GM21717 (cell line): ENCODE measurements around the gene GSS.
"Not testable (repeated sequence)": the region's sequence is repeated elsewhere in the genome, so short reads cannot be mapped to it uniquely, and the experiment has no call there.

Source experiments
- ATAC-seq: cut with Tn5 transposase; IDR thresholded peaks from one replicate; pipeline ENCODE4 v1.9.1; 2021; ENCODE audit warnings: mild to moderate bottlenecking, moderate library complexity; ENCODE audit not compliant: unreplicated experiment

The GSS gene

GRCh38 chr20:34915131-34915530 is 40.5 kb downstream of the GSS start:
- no peak for ATAC-seq

GRCh38 chr20:34907616-34908469 is 47.8 kb downstream of the GSS start:
- ATAC-seq: no peak

- no peak for ATAC-seq
Measured at GRCh38 chr20:34904202-34904621, 51.4 kb downstream of the GSS start.

- ATAC-seq: not testable (repeated sequence)
Measured at GRCh38 chr20:34898731-34899130, 56.9 kb downstream of the GSS start.

GRCh38 chr20:34898129-34898528 is 57.5 kb downstream of the GSS start:
- not testable (repeated sequence) for ATAC-seq

GRCh38 chr20:34896086-34896621 is 59.5 kb downstream of the GSS start:
- ATAC-seq: no peak

- no peak for ATAC-seq
Measured at GRCh38 chr20:34895465-34895864, 60.1 kb downstream of the GSS start.

- no peak for ATAC-seq
Measured at GRCh38 chr20:34894723-34895122, 60.9 kb downstream of the GSS start.

GRCh38 chr20:34892671-34893070 is 62.9 kb downstream of the GSS start:
- no peak for ATAC-seq

- ATAC-seq: no peak
Measured at GRCh38 chr20:34891166-34892062, 64.2 kb downstream of the GSS start.

GRCh38 chr20:34888468-34888867 is 67.1 kb downstream of the GSS start:
- no peak for ATAC-seq

- no peak for ATAC-seq
Measured at GRCh38 chr20:34887023-34887422, 68.6 kb downstream of the GSS start.

- no peak for ATAC-seq
Measured at GRCh38 chr20:34886122-34886521, 69.5 kb downstream of the GSS start.

GRCh38 chr20:34884260-34884659 is 71.3 kb downstream of the GSS start:
- ATAC-seq: no peak

GRCh38 chr20:34883809-34884208 is 71.8 kb downstream of the GSS start:
- no peak for ATAC-seq

GRCh38 chr20:34883087-34883688 is 72.4 kb downstream of the GSS start:
- ATAC-seq: no peak

GRCh38 chr20:34881689-34882088 is 73.9 kb downstream of the GSS start:
- ATAC-seq: no peak

GRCh38 chr20:34880971-34881370 is 74.6 kb downstream of the GSS start:
- ATAC-seq: not testable (repeated sequence)

GRCh38 chr20:34880215-34880850 is 75.3 kb downstream of the GSS start:
- no peak for ATAC-seq
